CD8-positive, alpha-beta memory T cell (primary cell): ENCODE measurements around the gene BMP3. TPM values are rescaled to one million over a fixed set of nuclear protein-coding genes. Genes with fewer than 3 reads are reported as not detected.

Experiments used
- CTCF ChIA-PET: fragments of 350-600 bp; sonication (Branson Sonifier 250); formaldehyde crosslinking; loops from one replicate; lab custom pipeline; 2021; ENCODE audit warnings: antibody characterized with exemption; lab: Charles Lee
- POLR2A ChIA-PET: fragments of 350-600 bp; sonication (Branson Sonifier 250); formaldehyde crosslinking; loops from one replicate; lab custom pipeline; 2021; ENCODE audit warnings: antibody characterized with exemption; lab: Charles Lee
- DNase-seq, 5 donors: peaks; one replicate each; pipeline versions ENCODE4 v3.0.0 to v3.0.0-alpha.2; 2020 to 2022; ENCODE audit warnings: mixed read lengths in 1 of 5
- H3K27ac ChIP-seq: one replicate; pipeline ENCODE4 v1.7.0; 2013; ENCODE audit warnings: low read depth, mild to moderate bottlenecking, low read length, moderate library complexity
- H3K27me3 ChIP-seq: 2 replicates; pipeline ENCODE4 v1.7.0; 2013; ENCODE audit warnings: low read length, mild to moderate bottlenecking; ENCODE audit not compliant: insufficient read depth, poor library complexity, severe bottlenecking
- H3K36me3 ChIP-seq: 2 replicates; pipeline ENCODE4 v1.7.0; 2013; ENCODE audit warnings: mild to moderate bottlenecking, low read length, moderate library complexity; ENCODE audit not compliant: insufficient read depth
- H3K4me1 ChIP-seq: 2 replicates; pipeline ENCODE4 v1.7.0; 2013; ENCODE audit warnings: mild to moderate bottlenecking, low read length, moderate library complexity; ENCODE audit not compliant: insufficient read depth
- H3K4me3 ChIP-seq: 2 replicates; pipeline ENCODE4 v1.7.0; 2013; ENCODE audit warnings: mild to moderate bottlenecking, low read length
- H3K9me3 ChIP-seq: 2 replicates; pipeline ENCODE4 v1.7.0; 2013; ENCODE audit warnings: mild to moderate bottlenecking, low read length
- H3K27ac Mint-ChIP-seq, 8 donors: one replicate each; pipeline ENCODE4 v1.8.0; 2020 to 2021; ENCODE audit warnings: mixed read lengths in 8 of 8, mild to moderate bottlenecking in 6 of 8, inconsistent platforms in 3 of 8, moderate library complexity in 3 of 8
- H3K27me3 Mint-ChIP-seq, 2 donors: one replicate each; pipeline ENCODE4 v1.8.0; 2020 to 2021; ENCODE audit warnings: mixed read lengths in 2 of 2, mild to moderate bottlenecking in 1 of 2, moderate library complexity in 1 of 2
- H3K36me3 Mint-ChIP-seq, 3 donors: one replicate each; pipeline ENCODE4 v1.8.0; 2020 to 2021; ENCODE audit warnings: mixed read lengths in 3 of 3, inconsistent platforms in 1 of 3, mild to moderate bottlenecking in 1 of 3
- H3K4me1 Mint-ChIP-seq, 3 donors: one replicate each; pipeline ENCODE4 v1.8.0; 2020 to 2021; ENCODE audit warnings: mixed read lengths in 3 of 3, inconsistent platforms in 1 of 3, mild to moderate bottlenecking in 1 of 3
- H3K4me3 Mint-ChIP-seq, 7 donors: one replicate each; pipeline ENCODE4 v1.8.0; 2020 to 2021; ENCODE audit warnings: mixed read lengths in 7 of 7, mild to moderate bottlenecking in 6 of 7, moderate library complexity in 4 of 7, inconsistent platforms in 2 of 7
- H3K9me3 Mint-ChIP-seq, 5 donors: one replicate each; pipeline ENCODE4 v1.8.0; 2020 to 2022; ENCODE audit warnings: mixed read lengths in 5 of 5, mild to moderate bottlenecking in 3 of 5, moderate library complexity in 2 of 5, inconsistent platforms in 1 of 5
- polyA plus RNA-seq: library from polyadenylated mRNA; unstranded; fragments of 300-500 nt; fragmentation: Illumina TruSeq; gene quantifications from one replicate; pipeline ENCODE4 v1.2.3, GENCODE V29; 2021
- total RNA-seq, 2 experiments: library from RNA; stranded (reverse); gene quantifications; one replicate each; pipeline ENCODE4 v1.2.3, GENCODE V29; 2021

The BMP3 gene
- total and polyA plus RNA-seq, 3 experiments from 2014 or later = not detected

DNA sequence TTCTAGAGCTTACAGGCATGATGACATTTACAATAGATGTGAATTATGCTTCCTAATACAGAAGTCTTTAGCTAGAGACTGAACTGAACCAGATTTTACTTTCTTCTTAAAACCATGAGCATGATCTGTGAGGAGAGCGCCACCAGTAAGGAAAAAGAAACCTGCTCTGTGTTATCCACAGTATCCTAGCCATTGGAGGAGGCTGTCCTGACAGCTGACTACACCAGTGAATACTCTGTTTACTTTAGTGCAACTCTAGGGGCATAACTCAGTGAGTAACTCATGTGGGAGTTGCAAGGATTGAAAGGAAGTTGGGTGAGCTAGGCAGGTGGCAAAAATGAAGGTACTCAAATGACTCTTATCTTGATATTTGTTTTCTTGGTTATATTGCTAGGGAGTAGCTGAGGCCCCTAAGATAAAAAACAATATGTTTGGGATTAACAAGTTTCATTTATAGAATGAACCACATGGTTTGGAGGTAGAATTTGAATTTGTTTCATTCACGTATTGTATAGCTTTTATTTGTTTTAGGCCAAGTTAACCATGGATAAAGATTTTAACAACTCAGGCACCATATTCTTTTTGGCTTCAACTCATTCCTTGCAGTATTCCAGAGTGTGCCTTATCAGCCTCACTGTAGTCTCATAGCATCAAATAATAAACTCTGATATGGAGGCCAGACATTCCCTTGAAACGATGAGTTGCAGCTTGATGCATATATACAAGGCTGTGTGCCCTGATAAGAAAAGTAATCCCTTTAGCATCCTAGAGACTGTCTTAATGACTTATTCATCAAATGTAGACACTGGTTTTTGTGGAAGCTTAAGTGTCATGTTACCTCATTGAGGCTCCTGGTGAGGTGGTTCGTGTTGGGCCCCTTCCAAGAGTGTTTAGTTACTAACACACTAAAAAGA is 2.5 kb downstream of the BMP3 start:
- H3K4me1 ChIP-seq = no peaks in the 10 kb centered on the region
- H3K27ac ChIP-seq = no peak overlapping the region
- H3K36me3 ChIP-seq = no peaks in the 10 kb centered on the region
- POLR2A ChIA-PET = no interaction called here
- H3K4me1 Mint-ChIP-seq = peaks cover 10 to 17% (median 11%) of the 10 kb centered on the region in 3 donors
- no peaks in the 10 kb centered on the region for H3K27me3 ChIP-seq
- CTCF ChIA-PET = interaction anchor here (1.0 to 1.4 kb wide), 2 partner anchors 36 to 319 kb away, joined by 3 read pairs; no protein-coding TSS in a partner anchor
- peaks cover 0 to 2% (median 0%) of the 10 kb centered on the region in 5 donors for H3K9me3 Mint-ChIP-seq
- DNase-seq = no peak
- no peak overlapping the region for H3K4me3 Mint-ChIP-seq
- peaks cover 21 to 63% of the 10 kb centered on the region in 2 donors for H3K27me3 Mint-ChIP-seq
- no peaks in the 10 kb centered on the region for H3K36me3 Mint-ChIP-seq
- H3K27ac Mint-ChIP-seq = no peak overlapping the region
- no peak overlapping the region for H3K4me3 ChIP-seq
- H3K9me3 ChIP-seq = no peaks in the 10 kb centered on the region

GRCh38 chr4:81038636-81039350 is 8.3 kb downstream of the BMP3 start:
- no peaks in the 10 kb centered on the region for H3K9me3 ChIP-seq
- H3K4me1 ChIP-seq = no peaks in the 10 kb centered on the region
- Mint-ChIP-seq H3K4me1 (no peaks in the 10 kb centered on the region), H3K27ac (no peak overlapping the region), H3K9me3 (no peaks in the 10 kb centered on the region), H3K4me3 (no peak overlapping the region), H3K36me3 (no peaks in the 10 kb centered on the region), H3K27me3 (peaks cover 0 to 29% of the 10 kb centered on the region in 2 donors)
- DNase-seq = no peak
- no peaks in the 10 kb centered on the region for H3K36me3 ChIP-seq
- H3K4me3 ChIP-seq = no peak overlapping the region
- ChIA-PET POLR2A (no interaction called here), CTCF (interaction anchor here (0.8 to 2.1 kb wide), 9 partner anchors 11 to 682 kb away, joined by 3 to 18 read pairs (median 5); no protein-coding TSS in a partner anchor)
- no peaks in the 10 kb centered on the region for H3K27me3 ChIP-seq
- H3K27ac ChIP-seq = no peak overlapping the region

- Histone ChIP-seq H3K4me3 (no peak overlapping the region), H3K4me1 (no peaks in the 10 kb centered on the region), H3K27ac (no peak overlapping the region), H3K36me3 (no peaks in the 10 kb centered on the region), H3K9me3 (no peaks in the 10 kb centered on the region), H3K27me3 (no peaks in the 10 kb centered on the region)
- CTCF ChIA-PET = interaction anchor here (0.8 to 2.1 kb wide), 15 partner anchors 9 to 682 kb away, joined by 3 to 18 read pairs (median 5); partner anchors contain the start of gene BMP3
- Mint-ChIP-seq H3K36me3 (no peaks in the 10 kb centered on the region), H3K9me3 (no peaks in the 10 kb centered on the region), H3K27ac (no peak overlapping the region), H3K27me3 (peaks cover 0 to 29% of the 10 kb centered on the region in 2 donors), H3K4me1 (no peaks in the 10 kb centered on the region), H3K4me3 (no peak overlapping the region)
- POLR2A ChIA-PET = no interaction called here
- DNase-seq = no peak
These were observed 9.0 kb downstream of the BMP3 start for GRCh38 chr4:81039351-81039972.

DNA sequence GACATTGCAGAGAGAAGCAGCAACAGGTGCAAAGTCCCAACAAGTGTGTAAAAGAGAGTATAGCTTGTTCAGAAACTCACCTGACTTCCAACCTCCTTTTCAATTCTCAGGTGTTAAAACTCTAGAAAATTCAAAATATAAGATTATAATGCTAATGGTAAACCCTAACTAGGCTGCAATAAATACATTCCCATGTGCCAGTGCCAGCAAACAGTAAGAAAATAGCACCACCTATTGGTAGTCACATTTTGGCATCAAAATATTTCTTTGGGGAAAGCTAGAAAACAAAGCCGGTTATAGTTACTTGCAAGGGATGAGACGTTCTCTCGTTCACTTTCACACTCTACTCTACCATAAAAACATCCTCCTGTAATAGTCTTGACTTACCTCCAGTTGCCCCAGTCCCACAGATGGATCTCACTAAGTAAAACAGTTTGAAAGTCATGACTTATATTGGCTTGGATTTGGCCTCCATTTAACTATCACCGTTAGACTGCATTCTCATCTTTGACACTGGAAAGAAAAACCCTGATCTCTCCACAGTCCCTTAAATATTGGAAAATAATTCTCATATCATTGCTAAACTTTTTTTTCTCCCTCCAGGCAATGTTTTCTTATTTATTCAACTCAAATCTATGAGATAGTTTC is 9.6 kb downstream of the BMP3 start:
- peak in 2 of 5 donors; percentile 28 to 37 for DNase-seq
- Histone ChIP-seq H3K4me3 (no peak overlapping the region), H3K27me3 (no peaks in the 10 kb centered on the region), H3K4me1 (no peaks in the 10 kb centered on the region), H3K36me3 (no peaks in the 10 kb centered on the region), H3K27ac (no peak overlapping the region), H3K9me3 (no peaks in the 10 kb centered on the region)
- H3K27me3 Mint-ChIP-seq = peaks cover 0 to 31% of the 10 kb centered on the region in 2 donors
- H3K27ac Mint-ChIP-seq = no peak overlapping the region
- H3K4me3 Mint-ChIP-seq = no peak overlapping the region
- no peaks in the 10 kb centered on the region for H3K9me3 Mint-ChIP-seq
- no peaks in the 10 kb centered on the region for H3K4me1 Mint-ChIP-seq
- no peaks in the 10 kb centered on the region for H3K36me3 Mint-ChIP-seq
- ChIA-PET CTCF (interaction anchor here (0.8 to 2.1 kb wide), 15 partner anchors 9 to 683 kb away, joined by 3 to 18 read pairs (median 5); partner anchors contain the start of gene BMP3), POLR2A (no interaction called here)

DNA sequence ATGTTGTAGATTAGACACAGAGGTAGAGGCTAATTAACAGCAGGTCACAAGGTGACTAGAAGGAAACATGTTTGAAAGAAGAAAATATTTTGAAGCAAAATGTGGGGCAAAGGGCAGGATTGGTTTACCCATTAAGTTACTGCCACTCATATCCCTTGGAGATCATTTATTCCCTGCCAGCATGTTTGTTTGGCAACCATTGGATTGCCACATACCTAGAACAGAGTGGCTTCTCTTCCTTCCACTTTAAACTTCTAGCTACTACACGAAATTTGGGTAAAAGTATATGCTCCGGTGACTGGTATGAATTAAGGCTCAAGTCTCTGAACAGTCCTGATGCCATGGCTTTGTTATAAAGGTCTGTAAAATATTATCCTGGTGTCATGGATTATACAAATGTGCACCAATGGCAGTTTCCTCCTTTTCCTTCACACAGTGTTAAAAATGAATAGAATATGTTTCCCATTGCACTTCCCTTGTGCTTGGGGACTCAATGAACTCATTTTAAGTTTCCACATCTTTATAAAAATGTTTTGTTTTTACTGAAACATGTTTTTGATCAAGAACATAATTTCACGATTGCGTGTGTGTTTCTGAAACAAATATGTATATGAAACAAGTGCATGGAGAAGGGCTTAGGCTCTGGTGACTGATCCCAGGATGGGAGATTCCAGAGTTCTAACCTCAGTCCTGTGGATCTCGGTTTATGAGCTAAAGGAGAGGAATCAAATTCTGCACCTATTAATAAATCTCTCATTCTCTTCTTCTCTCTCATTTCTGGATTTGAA is 12.3 kb downstream of the BMP3 start:
- no peaks in the 10 kb centered on the region for H3K36me3 ChIP-seq
- Mint-ChIP-seq H3K4me1 (no peaks in the 10 kb centered on the region), H3K27ac (no peak overlapping the region), H3K9me3 (no peaks in the 10 kb centered on the region), H3K4me3 (no peak overlapping the region), H3K27me3 (peaks cover 7 to 47% of the 10 kb centered on the region in 2 donors), H3K36me3 (no peaks in the 10 kb centered on the region)
- no peaks in the 10 kb centered on the region for H3K9me3 ChIP-seq
- H3K4me3 ChIP-seq = no peak overlapping the region
- CTCF ChIA-PET = no interaction called here
- H3K4me1 ChIP-seq = no peaks in the 10 kb centered on the region
- no peak overlapping the region for H3K27ac ChIP-seq
- H3K27me3 ChIP-seq = no peaks in the 10 kb centered on the region
- POLR2A ChIA-PET = no interaction called here
- no peak for DNase-seq

GRCh38 chr4:81049330-81049729 is 18.8 kb downstream of the BMP3 start:
- Mint-ChIP-seq H3K4me3 (no peak overlapping the region), H3K9me3 (no peaks in the 10 kb centered on the region), H3K4me1 (no peaks in the 10 kb centered on the region), H3K36me3 (peaks cover 0 to 1% (median 0%) of the 10 kb centered on the region in 3 donors), H3K27me3 (peaks cover 7 to 35% of the 10 kb centered on the region in 2 donors), H3K27ac (peak overlapping the region in 1 of 8 donors; percentile 54)
- ChIA-PET CTCF (interaction anchor here (1.0 to 1.2 kb wide), 5 partner anchors 10 to 685 kb away, joined by 3 to 4 read pairs (median 4); no protein-coding TSS in a partner anchor), POLR2A (no interaction called here)
- DNase-seq = no peak
- Histone ChIP-seq H3K27me3 (no peaks in the 10 kb centered on the region), H3K4me1 (no peaks in the 10 kb centered on the region), H3K9me3 (no peaks in the 10 kb centered on the region), H3K27ac (no peak overlapping the region), H3K4me3 (no peak overlapping the region), H3K36me3 (no peaks in the 10 kb centered on the region)

DNA sequence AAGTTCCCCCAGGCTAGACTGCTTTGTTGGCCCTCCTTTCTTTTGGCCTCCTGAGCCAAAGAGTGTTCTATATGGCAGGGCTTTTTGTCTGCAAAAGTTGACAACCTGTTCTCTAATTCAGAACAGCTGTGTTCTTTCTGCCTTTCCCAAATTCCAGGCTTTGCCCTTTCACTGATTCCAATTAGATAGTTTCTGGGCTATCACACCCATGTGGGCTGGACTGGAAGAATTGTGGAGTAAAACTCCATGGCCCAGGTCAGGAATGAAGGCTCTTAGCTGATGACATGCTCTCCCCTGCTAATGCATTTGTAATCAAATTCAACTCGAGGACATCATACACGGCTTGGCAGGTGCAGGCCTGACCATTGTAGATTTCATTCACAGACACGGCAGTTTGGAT is 19.4 kb downstream of the BMP3 start:
- no peak overlapping the region for H3K4me3 ChIP-seq
- ChIA-PET POLR2A (no interaction called here), CTCF (interaction anchor here (1.0 to 1.2 kb wide), 5 partner anchors 11 to 685 kb away, joined by 3 to 4 read pairs (median 4); no protein-coding TSS in a partner anchor)
- peaks cover 7 to 34% of the 10 kb centered on the region in 2 donors for H3K27me3 Mint-ChIP-seq
- no peak for DNase-seq
- H3K27ac ChIP-seq = no peak overlapping the region
- H3K36me3 ChIP-seq = no peaks in the 10 kb centered on the region
- no peak overlapping the region for H3K27ac Mint-ChIP-seq
- no peak overlapping the region for H3K4me3 Mint-ChIP-seq
- H3K4me1 Mint-ChIP-seq = no peaks in the 10 kb centered on the region
- H3K9me3 ChIP-seq = no peaks in the 10 kb centered on the region
- H3K27me3 ChIP-seq = no peaks in the 10 kb centered on the region
- no peaks in the 10 kb centered on the region for H3K9me3 Mint-ChIP-seq
- peaks cover 0 to 1% (median 0%) of the 10 kb centered on the region in 3 donors for H3K36me3 Mint-ChIP-seq
- no peaks in the 10 kb centered on the region for H3K4me1 ChIP-seq
